NCI-H2171 (cell line): ENCODE data around the gene INSL3.

ENCODE experiments used
- DNase-seq: peaks from one replicate; lab custom pipeline; 2025; lab: John Stamatoyannopoulos, UW

The INSL3 gene

DNA sequence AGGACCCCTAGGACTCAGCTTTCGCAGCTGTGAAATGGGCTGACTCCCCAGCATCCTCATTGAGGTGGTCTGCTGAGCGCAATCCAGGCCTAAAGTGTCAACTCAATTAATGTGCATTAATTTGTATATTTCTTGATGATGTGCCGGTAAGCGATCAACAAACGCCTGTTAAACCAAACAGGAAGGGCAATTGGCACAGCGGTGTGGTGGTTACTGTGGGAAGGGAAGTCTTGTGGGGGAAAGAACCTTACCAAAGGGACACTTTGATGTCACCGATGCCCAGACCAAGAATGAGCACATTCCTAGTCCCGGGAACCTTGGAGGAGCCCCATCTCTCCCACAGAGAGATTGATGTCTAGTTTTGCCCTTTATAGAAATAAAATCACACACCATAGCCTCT lies 24.8 kb upstream of the INSL3 start:
- DNase-seq, result no peak

DNA sequence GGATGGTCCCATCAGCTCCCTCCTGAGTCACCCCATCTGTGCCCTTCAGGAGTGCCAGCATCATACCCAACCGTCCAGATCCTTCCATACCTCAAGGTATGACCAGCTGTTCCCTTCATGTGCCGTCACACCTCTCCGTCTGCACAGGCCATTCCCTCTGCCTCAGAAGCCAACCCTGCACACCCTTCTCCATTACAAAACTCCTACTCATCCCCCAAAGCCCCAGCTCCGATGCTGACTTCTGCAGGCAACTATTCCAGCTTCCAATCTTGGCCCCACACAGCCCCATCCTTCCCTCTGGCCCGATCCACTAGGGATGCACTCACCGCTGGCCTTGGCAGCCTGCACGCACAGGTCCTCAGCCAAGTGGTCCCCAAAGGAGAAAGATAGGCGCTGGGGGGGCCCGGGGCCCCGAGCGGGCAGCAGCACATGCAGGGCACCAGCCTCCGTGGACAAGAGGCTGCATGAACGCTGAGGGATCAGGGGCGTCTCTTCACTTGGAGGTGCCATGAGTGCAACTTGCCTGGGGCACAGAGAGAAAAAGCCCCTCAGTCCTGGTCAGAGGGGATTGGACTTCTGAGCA lies 22.7 kb upstream of the INSL3 start:
- no peak for DNase-seq

DNA sequence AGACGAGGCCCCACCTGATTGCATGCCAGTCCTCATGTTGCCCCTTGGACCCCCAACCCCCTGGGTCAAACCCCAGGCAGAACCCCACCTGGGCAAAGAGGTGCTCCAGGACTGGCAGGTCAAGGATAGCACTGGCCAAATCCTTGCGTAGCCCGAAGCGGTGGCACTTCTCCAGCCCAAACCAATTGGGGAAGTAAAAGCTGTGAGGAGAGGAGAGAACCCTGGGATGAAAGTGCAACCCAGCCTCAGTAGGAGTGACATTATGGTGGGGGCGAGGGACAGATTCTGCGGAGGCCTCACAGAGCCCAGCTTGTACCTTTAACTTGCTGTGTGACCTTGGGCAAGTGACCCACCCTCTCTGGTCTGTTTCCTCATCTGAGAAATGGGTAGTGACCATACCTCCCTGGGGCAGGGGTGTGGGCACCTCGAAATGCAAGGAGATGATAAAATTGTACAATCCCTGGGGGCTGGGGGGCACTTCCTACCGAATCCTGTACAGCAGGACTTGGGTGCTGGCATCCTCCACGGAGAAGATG lies 22.0 kb upstream of the INSL3 start:
- no peak for DNase-seq

DNA sequence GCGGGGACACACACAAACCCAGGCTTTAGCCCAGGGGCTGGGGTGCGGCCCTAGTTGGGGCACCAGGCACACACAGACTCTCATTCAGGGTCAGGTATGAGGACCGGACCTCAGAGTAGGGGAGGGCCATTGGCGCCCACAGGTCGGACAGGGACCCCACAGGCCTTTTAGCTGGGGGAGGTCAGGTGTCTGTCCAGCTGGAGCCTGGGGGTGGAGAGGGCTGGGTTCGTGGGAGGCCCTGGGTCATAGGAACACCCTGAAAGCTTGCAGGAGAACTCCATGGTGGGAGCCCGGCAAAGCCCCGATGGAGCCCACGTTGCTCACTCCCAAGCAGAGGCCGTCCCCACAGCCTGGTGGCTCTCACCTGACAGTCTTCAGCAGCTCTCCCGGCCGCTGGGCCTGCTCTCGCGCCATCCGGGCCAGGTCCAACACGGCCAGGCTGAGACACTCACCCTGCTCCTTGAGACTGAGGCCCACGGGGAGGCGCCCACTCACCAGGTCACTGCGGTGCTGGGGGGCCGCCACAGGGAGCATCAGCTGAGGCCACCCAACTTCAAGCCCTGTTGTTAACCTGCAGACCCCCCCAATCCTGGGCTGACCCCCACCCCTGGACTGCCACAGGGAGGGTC lies 21.5 kb upstream of the INSL3 start:
- DNase-seq, result no peak

DNA sequence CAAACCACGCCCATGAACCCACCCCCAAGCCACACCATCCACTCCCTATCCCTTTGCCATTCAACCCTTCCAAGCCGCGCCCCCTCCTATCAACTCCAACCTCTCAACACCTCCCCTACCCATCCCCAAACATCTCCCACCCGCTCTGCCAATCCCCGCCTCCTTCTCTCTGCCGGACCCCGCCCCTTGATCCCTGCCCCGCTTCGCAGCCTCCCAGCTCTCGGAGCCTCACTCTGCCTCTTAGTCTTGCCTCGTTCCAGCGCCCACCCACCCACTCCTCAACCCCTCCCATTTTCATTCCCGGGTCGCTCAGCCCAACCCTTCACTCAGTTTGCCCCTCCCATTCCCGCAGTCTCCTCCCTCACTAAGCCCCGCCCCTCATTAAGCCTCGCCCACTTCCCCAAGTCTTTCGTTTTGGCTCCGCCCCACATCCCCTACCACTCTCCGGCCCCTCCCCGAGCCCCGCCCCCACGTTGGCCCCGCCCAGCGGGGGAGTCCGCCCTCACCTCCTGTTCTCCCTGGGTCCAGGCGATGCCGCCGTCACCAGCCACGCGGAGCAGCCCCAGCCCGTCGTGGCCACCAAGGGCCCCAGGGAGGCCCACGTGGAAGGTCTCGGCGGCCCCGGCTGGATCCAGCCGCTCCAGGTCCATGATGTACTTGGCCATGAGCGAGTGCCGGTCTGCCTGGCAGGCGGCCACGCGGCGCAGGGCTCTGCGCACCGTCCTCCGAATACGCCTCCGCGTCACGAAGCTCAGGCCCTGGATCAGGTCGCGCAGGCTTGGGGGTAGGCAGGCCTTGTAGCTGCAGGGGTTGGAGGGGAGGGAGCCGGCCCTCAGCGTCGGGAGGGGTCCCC lies 20.7 kb upstream of the INSL3 start:
- peak; percentile 83 for DNase-seq

DNA sequence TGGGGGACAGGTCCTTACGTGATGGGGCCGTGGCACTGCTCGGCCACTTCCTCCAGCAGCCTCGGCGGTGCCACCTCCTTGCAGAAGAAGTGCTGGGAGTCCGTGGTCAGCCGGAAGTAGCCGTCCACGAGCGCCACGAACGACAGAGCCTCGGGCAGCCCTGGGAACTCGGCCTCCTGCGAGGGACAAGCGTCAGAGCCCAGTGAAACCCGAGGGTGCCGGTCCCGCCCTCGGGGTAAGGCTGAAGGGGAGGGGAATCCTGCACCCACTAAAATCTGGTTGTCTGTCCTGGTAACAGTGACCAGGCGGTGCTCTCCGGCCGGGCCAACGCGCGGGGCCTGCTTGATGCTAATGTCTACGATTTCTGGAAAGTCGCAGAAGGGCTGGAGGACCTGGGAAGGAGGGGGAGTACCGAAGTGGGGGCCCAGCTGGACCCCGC lies 20.1 kb upstream of the INSL3 start:
- no peak for DNase-seq

DNA sequence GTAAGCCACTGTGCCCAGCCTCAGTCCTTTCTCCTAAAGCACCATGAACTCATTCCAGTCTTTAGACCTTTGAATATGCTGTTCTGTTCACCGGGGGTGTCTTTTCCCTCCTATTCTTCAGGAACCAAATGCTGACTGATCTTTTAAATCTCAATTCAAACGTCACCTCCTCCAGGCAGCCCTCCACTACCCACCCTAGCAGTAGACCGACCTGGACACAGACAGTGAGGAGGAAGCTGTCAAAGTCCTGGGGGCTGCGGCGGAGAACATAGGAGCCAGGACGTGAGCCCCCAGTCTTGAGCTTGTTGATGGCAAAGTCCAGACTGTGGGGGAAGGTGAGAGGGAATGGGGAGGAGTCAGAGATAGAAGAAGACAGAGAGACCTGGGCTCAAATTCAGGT lies 18.7 kb upstream of the INSL3 start:
- no peak for DNase-seq

DNA sequence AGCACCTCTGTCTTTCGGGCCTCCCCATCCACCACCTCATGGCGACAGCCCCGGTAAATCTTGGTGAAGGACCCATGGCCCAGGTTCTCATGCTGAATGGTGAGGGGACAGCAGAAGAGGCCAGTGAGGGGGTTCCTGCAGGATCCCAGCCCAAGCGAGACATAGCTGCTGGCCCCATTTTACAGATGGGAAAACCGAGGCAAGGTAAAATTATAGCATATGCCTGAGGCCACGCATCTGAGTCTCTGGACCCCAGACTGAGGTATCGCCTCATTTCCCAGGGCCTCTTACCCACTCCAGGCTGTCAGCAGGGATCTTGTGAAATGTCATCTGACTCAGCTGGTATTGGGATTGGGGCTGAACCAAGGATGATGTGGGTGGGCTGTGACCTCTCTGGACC lies 16.7 kb upstream of the INSL3 start:
- no peak for DNase-seq

DNA sequence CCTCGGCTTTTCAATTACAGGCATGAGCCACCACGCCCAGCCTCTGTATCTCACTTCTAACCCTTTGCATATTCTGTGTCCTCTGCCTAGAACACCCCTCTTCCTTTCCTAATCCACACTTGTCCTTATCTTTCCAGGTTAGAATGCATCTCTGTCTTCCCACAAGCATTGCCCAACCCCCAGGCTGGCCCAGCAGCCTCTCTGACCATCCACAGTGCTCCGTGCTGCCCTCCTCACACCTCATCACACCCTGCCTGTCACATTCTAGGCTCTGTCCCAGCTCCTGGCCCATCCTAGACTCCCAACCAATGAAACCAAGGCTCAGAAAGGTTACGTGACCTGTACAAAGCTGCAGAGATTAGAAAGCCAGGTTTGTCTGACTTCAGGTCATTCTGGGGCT lies 15.2 kb upstream of the INSL3 start:
- no peak for DNase-seq

DNA sequence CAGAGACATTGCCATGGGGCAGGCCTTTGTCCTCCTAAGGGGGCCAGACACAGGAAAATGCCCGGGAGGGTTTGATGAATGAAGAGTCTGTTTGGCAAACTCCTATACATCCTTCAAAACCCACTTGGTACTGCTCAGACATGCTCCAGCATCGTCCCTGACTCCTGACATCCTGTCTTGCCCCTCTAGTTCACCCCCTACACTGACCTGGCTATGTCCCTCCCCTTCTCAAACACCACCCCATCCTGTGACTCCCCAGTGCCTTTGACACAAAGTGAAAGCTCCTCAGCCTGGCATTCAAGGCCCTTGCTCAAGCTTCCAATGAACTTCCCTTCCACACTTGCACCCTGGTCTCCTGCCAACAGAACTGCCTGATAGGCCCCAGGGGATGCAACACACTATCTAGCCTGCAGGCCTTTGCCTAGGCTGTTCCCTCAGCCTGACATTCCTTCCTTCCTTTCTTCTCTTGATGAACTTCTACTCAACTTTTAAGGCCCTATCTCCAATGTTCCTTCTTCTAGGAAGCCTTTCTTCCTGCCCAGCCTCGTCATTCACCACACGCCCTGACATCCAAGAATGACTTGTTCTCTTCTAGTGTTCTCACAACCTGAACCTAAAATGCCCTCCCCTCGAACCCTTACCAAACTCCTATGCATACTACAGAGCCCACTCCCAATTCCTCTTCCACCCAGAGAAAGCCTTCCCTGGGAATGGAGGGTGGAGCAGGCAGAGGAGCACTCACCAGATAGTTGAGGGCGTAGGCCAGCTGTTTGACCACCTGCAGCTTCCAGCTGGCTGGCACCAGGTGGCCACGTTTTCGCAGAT lies 14.1 kb upstream of the INSL3 start:
- DNase-seq, result no peak

DNA sequence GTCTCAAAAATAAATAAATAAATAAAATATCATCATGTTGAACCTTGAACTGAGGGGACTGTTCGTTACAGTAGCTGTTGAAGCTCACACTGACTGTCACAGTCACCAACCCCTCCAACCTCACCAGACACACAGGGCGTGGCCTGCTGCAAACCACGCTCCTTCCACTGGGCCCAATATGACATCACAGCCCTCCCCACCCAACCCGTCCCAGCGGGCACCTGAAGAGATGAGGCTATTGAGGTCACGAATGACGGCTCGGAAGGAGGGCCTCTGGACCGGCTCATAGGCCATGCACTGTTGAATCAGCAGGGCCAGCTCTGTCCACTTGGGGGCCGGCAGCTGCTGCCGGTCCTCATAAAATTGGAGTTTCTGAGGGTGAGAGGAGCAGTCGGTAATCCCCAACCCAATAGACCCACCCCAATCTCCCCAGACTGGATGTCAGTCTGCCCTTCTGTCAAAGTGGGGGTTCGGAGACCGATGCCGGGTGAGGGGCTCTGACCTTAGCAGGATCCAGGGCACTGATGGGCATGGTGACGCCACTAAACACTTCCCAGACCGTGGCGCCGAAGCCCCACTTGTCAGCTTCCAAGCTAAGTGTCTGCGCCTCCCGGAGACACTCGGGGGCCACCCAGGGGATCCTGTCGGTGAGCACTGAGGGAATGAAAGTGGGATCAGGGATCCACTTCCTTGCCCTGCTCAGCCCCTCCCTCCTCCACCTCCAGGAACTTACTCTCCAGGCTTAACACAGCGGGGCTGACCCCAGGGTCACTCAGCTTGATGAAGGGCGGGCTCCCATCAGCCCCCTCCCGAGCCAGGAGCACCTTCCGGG lies 13.2 kb upstream of the INSL3 start:
- no peak for DNase-seq

DNA sequence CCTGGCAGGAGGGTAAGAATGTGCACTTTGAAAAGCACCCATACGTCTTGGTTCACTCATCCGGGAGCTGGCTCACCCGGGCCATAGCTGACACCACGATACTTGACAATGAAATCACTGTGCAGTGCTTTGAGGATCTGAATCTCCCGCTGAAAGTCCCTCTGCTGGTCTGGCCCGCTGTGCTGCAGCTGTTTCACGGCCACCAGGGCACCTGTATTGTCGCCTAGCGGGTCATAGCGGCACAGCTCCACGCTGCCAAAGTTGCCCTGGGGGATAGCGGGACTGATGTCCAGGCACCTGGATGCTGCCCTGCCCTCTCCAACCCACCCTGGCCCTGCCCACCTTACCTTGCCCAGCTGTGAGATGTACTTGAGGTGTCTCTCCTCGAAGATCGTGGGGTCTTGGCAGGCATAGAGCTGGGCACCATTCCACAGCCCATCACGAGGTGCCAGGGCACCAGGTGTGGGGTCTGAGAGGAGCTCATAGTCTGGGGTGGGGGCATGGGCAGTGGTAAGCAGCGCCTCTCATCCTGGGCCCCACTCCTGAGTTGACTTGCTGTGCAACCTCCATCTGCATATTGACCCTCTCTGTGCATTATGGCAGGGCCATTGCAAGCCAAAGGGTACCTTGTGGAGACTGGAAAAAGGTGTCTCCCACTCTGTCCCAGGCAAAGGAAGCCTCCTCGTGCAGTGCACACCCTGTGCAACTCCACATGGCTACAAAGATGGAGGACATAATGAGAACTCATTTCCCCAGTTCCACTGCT lies 11.3 kb upstream of the INSL3 start:
- no peak for DNase-seq

DNA sequence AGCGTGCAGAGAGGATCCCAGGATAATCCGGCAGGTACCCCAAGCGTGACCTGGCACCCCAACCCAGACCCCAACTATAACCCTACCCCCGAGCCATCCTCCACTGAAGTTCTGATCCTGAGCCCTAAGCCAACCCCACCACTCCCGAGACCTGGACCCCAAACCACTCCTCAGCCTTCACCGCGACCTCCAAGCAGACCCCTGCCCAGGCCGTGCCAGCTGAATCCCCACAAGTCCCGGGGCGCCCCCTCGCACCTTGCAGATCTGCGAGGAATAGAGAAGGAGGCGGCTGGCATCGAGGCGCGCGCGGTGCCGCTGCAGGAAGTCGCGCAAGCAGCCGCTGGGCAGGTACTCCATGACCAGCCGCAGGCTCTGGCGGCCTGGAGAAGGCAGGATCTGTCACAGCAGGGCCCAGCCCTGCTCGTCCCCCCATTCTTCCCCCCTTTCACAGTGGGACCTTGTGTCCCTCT lies 10.1 kb upstream of the INSL3 start:
- no peak for DNase-seq

DNA sequence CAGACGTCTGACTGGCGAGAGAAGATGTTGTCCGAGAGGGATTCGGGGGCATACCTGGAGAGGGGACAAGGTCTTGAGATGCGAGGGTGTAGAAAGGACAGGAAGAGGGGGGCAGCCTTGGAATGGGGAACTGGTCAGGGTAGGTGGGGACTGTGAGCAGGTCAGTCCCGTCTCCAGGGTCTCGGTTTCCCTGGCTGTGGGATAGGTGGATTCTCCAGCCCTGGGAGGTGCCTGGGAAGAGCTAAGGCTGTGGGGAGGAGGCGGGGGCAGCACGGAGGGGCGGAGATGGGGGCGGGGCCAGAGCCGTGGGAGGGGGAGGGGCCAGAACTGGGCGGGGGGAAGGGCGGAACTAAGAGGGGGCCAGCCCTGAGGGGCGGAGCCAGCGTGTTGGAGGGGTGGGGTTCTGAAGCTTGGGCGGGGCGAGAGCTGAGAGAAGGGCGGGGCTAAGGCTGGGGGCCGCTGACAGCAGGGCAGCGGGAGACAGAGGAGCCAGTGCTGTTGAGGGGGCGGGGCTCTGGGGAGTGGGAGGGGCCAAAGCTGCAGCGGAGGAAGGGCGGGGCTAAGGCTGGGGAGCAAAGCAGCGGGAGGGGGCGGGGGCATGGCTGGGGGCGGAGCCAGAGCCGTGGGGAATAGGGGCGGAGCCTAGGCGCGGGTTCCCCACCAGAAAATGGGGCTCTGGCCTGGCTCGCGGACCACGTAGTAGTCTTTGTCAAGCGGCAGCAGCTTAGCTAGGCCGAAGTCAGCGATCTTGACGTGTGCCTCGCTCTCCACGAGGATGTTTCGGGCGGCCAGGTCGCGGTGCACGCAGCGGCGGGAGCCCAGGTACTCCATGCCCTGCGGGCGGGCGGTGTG lies 9.5 kb upstream of the INSL3 start:
- DNase-seq, result peak; percentile 89

DNA sequence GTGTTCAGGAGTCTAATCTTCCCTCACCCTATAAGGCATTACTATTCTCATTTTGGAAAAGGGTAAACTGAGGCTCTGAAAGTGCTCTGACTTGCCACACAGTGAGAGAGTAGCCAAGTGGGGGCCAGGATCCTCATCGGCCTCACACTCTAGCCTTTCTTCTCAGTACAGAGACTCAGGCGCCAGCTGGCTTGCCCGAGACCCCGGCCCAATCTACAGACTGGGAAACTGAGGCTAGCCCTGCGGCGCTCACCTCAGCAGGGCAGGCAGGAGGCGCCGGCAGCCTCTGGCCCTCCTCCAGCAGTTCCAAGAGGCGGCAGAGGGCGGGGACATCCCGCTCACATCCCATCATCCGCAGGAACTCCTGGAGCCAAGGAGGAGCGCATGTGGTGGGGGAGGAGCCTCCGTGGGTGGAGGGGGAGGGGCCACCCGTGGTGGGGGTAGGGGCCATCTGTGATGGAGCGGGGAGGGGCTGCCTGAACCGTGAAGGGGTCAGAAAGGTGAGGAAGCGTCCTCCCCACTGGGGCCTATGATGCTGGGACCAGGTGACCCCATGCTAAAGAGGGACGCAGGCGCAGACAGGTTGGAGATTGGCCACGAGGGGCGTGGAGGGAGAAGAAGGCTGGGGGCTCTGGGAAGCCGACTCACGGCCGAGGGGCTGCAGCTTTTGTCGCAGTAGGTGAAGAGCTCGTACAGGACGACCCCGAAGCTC lies 8.7 kb upstream of the INSL3 start:
- DNase-seq, result peak; percentile 84

DNA sequence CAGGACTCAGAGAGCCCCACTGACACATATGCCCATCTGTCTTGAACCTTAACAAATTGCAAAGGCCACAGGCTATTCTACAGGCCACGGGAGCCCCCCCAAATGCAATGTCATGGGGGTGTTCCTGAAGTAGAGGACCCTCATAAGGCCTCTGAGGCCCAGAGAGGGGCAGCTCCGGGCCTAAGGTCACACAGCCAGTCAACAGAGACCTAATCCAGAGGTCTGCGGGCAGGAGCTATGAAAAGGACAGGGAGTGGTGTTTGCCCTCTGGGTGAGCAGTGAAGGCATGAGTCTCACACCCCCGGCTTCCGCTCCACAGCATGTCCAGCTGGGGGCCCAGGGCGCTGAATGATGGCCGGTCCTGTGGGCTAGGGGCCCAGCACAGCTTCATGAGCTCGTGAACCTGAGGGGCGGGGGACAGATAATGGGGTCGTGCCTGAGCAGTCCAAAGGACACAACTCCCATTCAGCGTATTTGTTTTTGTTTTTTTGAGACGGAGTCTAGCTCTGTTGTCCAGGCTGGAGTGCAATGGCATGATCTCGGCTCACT lies 5.3 kb upstream of the INSL3 start:
- no peak for DNase-seq

DNA sequence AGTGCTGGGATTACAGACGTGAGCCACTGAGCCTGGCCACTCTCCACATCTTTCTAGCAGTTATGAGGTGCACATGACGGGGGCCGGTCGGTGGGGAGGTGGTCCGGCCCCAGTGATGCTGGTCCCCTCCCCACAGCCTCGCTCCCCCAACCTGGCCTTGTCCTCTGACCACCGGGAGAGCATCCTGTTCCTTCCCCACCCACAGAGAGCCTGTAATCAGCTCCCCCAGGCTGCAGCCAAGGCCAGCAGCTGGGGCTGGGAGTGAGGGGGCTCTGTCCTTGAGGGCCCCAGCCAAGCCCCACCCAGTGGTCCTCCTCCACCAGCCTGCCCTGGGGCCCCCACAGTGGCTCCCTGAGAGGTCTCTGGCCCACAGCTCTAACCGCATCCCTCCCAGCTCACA lies 3.0 kb upstream of the INSL3 start:
- DNase-seq, result no peak

DNA sequence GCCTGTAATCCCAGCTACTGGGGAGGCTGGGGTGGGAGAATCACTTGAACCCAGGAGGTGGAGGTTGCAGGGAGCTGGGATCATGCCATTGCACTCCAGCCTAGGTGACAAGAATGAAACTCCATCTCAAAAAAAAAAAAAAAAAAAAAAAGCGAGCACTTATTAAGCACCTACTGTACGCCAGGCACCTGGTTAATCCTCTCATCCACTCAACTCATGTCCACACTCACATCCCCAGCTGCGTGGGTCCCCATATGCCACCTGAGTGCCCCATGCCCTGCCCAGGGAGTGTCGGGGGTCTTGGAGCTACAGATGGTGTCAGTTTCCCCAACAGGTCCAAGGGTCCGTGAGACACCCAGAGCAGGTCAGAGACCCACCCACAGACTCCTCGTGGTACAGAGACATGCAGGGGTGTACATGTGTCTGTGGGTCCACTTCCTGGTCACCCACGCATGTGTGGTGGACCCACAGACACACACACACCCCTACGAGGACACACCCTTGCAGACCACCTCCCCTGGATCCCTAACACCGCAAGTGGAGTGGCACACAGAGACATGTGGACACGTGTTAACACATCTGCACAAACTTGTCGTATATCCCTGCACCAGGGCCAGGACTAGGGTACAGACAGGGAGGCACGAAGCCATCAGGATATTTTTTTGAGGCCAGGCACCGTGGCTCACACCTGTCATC lies 3.5 kb downstream of the INSL3 start:
- DNase-seq, result no peak
